Calu3 (cell line): Measurements from ENCODE around the gene GRIA4. TPM values are rescaled to one million over a fixed set of nuclear protein-coding genes. Genes with fewer than 3 reads are reported as not detected.

Source experiments
- BruUV-seq: library from RNA; stranded (reverse); fragments of 400-500 nt; replicated peaks from 2 replicates; lab custom pipeline; 2021; lab: Mats Ljungman, UMichigan
- CTCF ChIA-PET: fragments of 300-600 bp; sonication (Branson Sonifier 250); formaldehyde crosslinking; loops from one replicate; lab custom pipeline; 2022; ENCODE audit warnings: antibody characterized with exemption; lab: Charles Lee
- DNase-seq: peaks from one replicate; pipeline ENCODE4 v3.0.0; 2022
- H3K27ac Mint-ChIP-seq: one replicate; pipeline ENCODE4 v1.8.0; 2022; ENCODE audit warnings: mixed read lengths; ENCODE audit not compliant: unreplicated experiment
- H3K27me3 Mint-ChIP-seq: one replicate; pipeline ENCODE4 v1.8.0; 2022; ENCODE audit warnings: mixed read lengths; ENCODE audit not compliant: unreplicated experiment
- H3K36me3 Mint-ChIP-seq: one replicate; pipeline ENCODE4 v1.8.0; 2022; ENCODE audit warnings: mild to moderate bottlenecking, moderate library complexity, mixed read lengths; ENCODE audit not compliant: insufficient read depth, unreplicated experiment
- H3K4me1 Mint-ChIP-seq: one replicate; pipeline ENCODE4 v1.8.0; 2022; ENCODE audit warnings: mild to moderate bottlenecking, low read depth, mixed read lengths; ENCODE audit not compliant: unreplicated experiment
- H3K4me3 Mint-ChIP-seq: one replicate; pipeline ENCODE4 v1.8.0; 2022; ENCODE audit warnings: mild to moderate bottlenecking, low read depth, moderate library complexity, mixed read lengths; ENCODE audit not compliant: unreplicated experiment
- H3K9me3 Mint-ChIP-seq: one replicate; pipeline ENCODE4 v1.8.0; 2022; ENCODE audit warnings: low read depth, mixed read lengths; ENCODE audit not compliant: unreplicated experiment
- intact Hi-C: fragments of 100-400 bp; cut with micrococcal nuclease; formaldehyde crosslinking; loops from one replicate; pipeline ENCODE4 v1.10.0; 2022; ENCODE audit not compliant: unreplicated experiment
- total RNA-seq: library from RNA; stranded (reverse); gene quantifications from 2 replicates; pipeline ENCODE4 v1.2.3, GENCODE V29; 2022
- TF ChIP-seq, protein P1 (sequence below): fragments of 200-600 bp; IDR thresholded peaks from one replicate; pipeline ENCODE4 v1.8.0; 2022; ENCODE audit warnings: antibody characterized with exemption; ENCODE audit not compliant: unreplicated experiment

Gene GRIA4
- total RNA-seq, 1 experiment from 2014 or later, result not detected

DNA sequence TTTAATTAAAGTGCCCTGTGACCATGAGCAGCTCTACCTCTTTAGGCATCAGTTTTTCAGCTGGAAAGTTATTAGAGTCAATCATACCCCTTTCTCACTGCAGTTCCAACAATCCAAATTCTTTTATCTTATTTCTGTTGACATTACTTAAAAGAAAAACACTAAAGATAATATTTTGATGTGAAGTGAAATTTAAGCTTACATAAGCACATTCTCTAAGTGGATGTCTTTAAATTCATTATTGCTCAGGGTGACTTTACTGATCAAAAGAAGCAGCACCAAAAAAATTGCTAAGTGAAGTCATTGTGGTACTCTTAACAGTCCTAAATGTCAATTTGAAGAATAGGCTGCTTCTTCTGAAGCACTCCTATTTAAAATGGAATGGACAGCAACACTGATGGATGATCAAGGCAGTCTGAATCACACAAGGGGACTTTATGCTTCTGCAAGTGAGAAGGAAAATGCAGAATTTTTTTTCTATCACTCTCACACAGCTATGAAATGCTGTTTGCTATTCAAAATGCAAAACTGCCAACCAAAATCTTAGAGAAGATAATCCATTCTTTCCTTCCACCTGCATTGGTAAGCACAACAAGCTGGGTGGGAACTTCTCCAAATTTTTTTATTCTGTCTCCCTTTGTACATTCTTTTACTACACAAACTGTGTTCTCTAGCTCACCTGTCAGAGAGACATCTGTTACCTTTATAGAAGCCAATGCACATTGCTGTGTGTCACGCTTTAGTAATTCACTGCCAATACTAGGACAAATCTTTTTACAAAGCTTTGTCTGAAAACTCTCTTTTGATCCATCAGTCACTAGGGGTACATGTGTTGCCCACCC lies 179.9 kb downstream of the GRIA4 start:
- intact Hi-C loops, result no loop called here
- Mint-ChIP-seq H3K4me1 (no peaks in the 10 kb centered on the region), H3K27me3 (no peaks in the 10 kb centered on the region), H3K27ac (no peak overlapping the region), H3K9me3 (no peaks in the 10 kb centered on the region), H3K36me3 (no peaks in the 10 kb centered on the region), H3K4me3 (no peak overlapping the region)
- no peak for DNase-seq
- no TSS peak for BruUV-seq
- TF ChIP-seq, protein P1, sequence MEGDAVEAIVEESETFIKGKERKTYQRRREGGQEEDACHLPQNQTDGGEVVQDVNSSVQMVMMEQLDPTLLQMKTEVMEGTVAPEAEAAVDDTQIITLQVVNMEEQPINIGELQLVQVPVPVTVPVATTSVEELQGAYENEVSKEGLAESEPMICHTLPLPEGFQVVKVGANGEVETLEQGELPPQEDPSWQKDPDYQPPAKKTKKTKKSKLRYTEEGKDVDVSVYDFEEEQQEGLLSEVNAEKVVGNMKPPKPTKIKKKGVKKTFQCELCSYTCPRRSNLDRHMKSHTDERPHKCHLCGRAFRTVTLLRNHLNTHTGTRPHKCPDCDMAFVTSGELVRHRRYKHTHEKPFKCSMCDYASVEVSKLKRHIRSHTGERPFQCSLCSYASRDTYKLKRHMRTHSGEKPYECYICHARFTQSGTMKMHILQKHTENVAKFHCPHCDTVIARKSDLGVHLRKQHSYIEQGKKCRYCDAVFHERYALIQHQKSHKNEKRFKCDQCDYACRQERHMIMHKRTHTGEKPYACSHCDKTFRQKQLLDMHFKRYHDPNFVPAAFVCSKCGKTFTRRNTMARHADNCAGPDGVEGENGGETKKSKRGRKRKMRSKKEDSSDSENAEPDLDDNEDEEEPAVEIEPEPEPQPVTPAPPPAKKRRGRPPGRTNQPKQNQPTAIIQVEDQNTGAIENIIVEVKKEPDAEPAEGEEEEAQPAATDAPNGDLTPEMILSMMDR, result no peak
- CTCF ChIA-PET, result no interaction called here

DNA sequence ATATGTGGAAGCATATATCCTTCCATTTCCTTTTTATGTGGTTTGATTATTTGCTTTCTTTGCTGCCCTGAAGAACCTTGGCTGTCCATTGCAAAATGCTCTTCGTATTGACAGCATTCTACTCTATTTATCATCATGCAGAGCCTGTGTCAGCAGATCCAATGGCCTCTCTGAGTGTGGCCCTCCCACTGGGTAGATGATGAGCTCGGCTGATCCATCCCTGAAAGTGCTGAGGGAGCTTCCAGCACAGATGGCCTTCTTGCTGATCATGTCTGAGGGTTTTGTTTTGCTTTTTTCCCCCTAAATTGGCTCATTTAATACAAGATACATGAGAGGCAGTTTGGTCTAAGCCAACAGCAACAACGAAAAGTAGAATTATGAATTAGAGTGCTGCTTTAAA lies 181.0 kb downstream of the GRIA4 start:
- DNase-seq, result no peak
- Mint-ChIP-seq H3K27me3 (no peaks in the 10 kb centered on the region), H3K9me3 (no peaks in the 10 kb centered on the region), H3K4me3 (no peak overlapping the region), H3K27ac (no peak overlapping the region), H3K36me3 (no peaks in the 10 kb centered on the region), H3K4me1 (no peaks in the 10 kb centered on the region)
- CTCF ChIA-PET, result no interaction called here
- intact Hi-C loops, result no loop called here
- BruUV-seq, result no TSS peak
- TF ChIP-seq, protein P1, result no peak

DNA sequence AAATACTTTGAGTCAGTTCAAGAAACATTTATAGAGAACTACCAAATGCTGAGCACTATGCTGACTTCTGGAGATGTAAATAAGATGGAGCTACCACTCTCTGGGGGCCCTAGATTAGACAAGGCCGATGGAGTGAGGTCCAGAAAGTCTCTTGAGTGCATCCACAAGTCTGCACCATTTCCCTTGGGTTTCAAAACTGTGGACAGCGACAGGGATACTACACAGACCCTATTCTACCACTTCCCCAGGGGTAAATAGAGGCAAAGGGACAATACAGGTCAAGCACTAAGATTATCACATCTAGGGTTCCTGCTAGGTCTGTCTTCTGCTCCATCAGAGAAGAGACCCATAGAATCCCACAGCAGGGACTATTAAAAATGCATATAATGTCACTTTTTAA lies 183.2 kb downstream of the GRIA4 start:
- Mint-ChIP-seq H3K27me3 (no peaks in the 10 kb centered on the region), H3K9me3 (no peaks in the 10 kb centered on the region), H3K4me3 (no peak overlapping the region), H3K36me3 (no peaks in the 10 kb centered on the region), H3K27ac (no peak overlapping the region), H3K4me1 (no peaks in the 10 kb centered on the region)
- intact Hi-C loops, result no loop called here
- TF ChIP-seq, protein P1, result no peak
- CTCF ChIA-PET, result no interaction called here
- BruUV-seq, result no TSS peak
- no peak for DNase-seq

DNA sequence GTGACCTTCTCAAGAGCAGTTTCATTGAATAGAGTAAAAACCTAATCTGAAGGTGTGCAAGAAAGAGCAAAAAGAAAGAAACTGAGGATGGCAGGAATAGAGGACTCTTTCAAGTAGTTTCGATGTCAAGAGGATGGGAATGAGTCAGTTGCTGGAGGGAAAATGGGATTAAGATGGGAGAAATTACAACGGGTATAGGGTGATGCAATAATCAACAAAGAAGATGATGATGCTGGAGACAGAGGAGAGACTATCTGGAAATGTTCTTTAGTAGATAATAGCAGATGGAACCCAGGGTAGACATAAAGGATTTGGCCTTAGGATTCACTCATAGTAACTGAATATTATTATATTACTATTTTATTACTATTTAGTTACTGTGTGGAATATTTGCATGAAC lies 189.4 kb downstream of the GRIA4 start:
- H3K27me3 Mint-ChIP-seq, result no peaks in the 10 kb centered on the region
- TF ChIP-seq, protein P1, result no peak
- H3K27ac Mint-ChIP-seq, result no peak overlapping the region
- CTCF ChIA-PET, result no interaction called here
- H3K4me1 Mint-ChIP-seq, result no peaks in the 10 kb centered on the region
- no peak overlapping the region for H3K4me3 Mint-ChIP-seq
- no peaks in the 10 kb centered on the region for H3K36me3 Mint-ChIP-seq
- no peak for DNase-seq
- H3K9me3 Mint-ChIP-seq, result peaks cover 4% of the 10 kb centered on the region
- no TSS peak for BruUV-seq
- intact Hi-C loops, result no loop called here
